ENCODE data around the gene RHCE. TPM values are rescaled to one million over a fixed set of nuclear protein-coding genes. Genes with fewer than 3 reads are reported as not detected.
"Not testable (repeated sequence)": the region's sequence is repeated elsewhere in the genome, so short reads cannot be mapped to it uniquely, and the experiment has no call there.

RHCE gene
- total RNA-seq, 1 experiment from 2014 or later: 0.95 TPM

GRCh38 chr1:25337483-25338187 is 83.0 kb downstream of the RHCE start:
- Histone ChIP-seq H3K4me3 (peak overlapping the region; percentile 85), H3K36me3 (peaks cover 15% of the 10 kb centered on the region)
- H3K27me3 ChIP-seq (replicated peaks); H3K27ac ChIP-seq; H3K9me3 ChIP-seq (replicated peaks); H3K4me1 ChIP-seq (replicated peaks): not testable (repeated sequence)
- DNase-seq (ENCODE audit: low read depth in 1 of 2, low spot score in 2 of 2): peak in 1 of 2 experiments; percentile 43

GRCh38 chr1:25336922-25337354 is 83.7 kb downstream of the RHCE start:
- H3K4me3 ChIP-seq: peak overlapping the region; percentile 27
- H3K36me3 ChIP-seq: peaks cover 15% of the 10 kb centered on the region
- peak in 1 of 2 experiments; percentile 23 for DNase-seq (ENCODE audit: low read depth in 1 of 2, low spot score in 2 of 2)
- H3K27ac ChIP-seq; H3K27me3 ChIP-seq (replicated peaks); H3K9me3 ChIP-seq (replicated peaks); H3K4me1 ChIP-seq (replicated peaks): not testable (repeated sequence)

GRCh38 chr1:25329950-25330349 is 90.7 kb downstream of the RHCE start:
- not testable (repeated sequence) for H3K4me1 ChIP-seq (replicated peaks); H3K9me3 ChIP-seq (replicated peaks); H3K27me3 ChIP-seq (replicated peaks); H3K4me3 ChIP-seq; H3K36me3 ChIP-seq; DNase-seq (ENCODE audit: low read depth in 1 of 2, low spot score in 2 of 2); H3K27ac ChIP-seq

- DNase-seq (ENCODE audit: low read depth in 1 of 2, low spot score in 2 of 2); H3K27ac ChIP-seq; H3K27me3 ChIP-seq (replicated peaks); H3K9me3 ChIP-seq (replicated peaks); H3K36me3 ChIP-seq; H3K4me3 ChIP-seq; H3K4me1 ChIP-seq (replicated peaks): not testable (repeated sequence)
These were observed 91.3 kb downstream of the RHCE start for GRCh38 chr1:25329336-25329735.

GRCh38 chr1:25328791-25329185 is 91.8 kb downstream of the RHCE start:
- not testable (repeated sequence) for H3K27me3 ChIP-seq (replicated peaks); DNase-seq (ENCODE audit: low read depth in 1 of 2, low spot score in 2 of 2); H3K4me3 ChIP-seq; H3K27ac ChIP-seq; H3K9me3 ChIP-seq (replicated peaks); H3K36me3 ChIP-seq; H3K4me1 ChIP-seq (replicated peaks)

- not testable (repeated sequence) for H3K27me3 ChIP-seq (replicated peaks); H3K9me3 ChIP-seq (replicated peaks); DNase-seq (ENCODE audit: low read depth in 1 of 2, low spot score in 2 of 2); H3K4me1 ChIP-seq (replicated peaks); H3K27ac ChIP-seq; H3K4me3 ChIP-seq; H3K36me3 ChIP-seq
These were observed 92.5 kb downstream of the RHCE start for GRCh38 chr1:25327864-25328790.

- H3K4me1 ChIP-seq (replicated peaks): not testable (repeated sequence)
These were observed 96.2 kb downstream of the RHCE start for GRCh38 chr1:25324407-25324806.

GRCh38 chr1:25322127-25322526 is 98.5 kb downstream of the RHCE start:
- H3K4me1 ChIP-seq (replicated peaks); H3K9me3 ChIP-seq (replicated peaks); H3K27me3 ChIP-seq (replicated peaks); H3K36me3 ChIP-seq; DNase-seq (ENCODE audit: low read depth in 1 of 2, low spot score in 2 of 2); H3K27ac ChIP-seq; H3K4me3 ChIP-seq: not testable (repeated sequence)

More at GRCh38 chr1:25324407-25324806, 96.2 kb downstream of the RHCE start:
- not testable (repeated sequence) for DNase-seq (ENCODE audit: low read depth in 1 of 2, low spot score in 2 of 2); H3K27ac ChIP-seq; H3K27me3 ChIP-seq (replicated peaks); H3K4me3 ChIP-seq; H3K9me3 ChIP-seq (replicated peaks); H3K36me3 ChIP-seq

GRCh38 chr1:25320314-25320938 is 100.2 kb downstream of the RHCE start:
- H3K27me3 ChIP-seq (replicated peaks); H3K36me3 ChIP-seq; H3K4me3 ChIP-seq; H3K27ac ChIP-seq; H3K9me3 ChIP-seq (replicated peaks); H3K4me1 ChIP-seq (replicated peaks): not testable (repeated sequence)
- DNase-seq (ENCODE audit: low read depth in 1 of 2, low spot score in 2 of 2): peak; percentile 2 to 42

- not testable (repeated sequence) for H3K4me1 ChIP-seq (replicated peaks); H3K4me3 ChIP-seq; H3K9me3 ChIP-seq (replicated peaks); H3K36me3 ChIP-seq; H3K27ac ChIP-seq; DNase-seq (ENCODE audit: low read depth in 1 of 2, low spot score in 2 of 2); H3K27me3 ChIP-seq (replicated peaks)
These were observed 107.7 kb downstream of the RHCE start for GRCh38 chr1:25312806-25313470.

Other genes with a start within 250 kb of the RHCE start
- 34.0 and 49.7 TPM in 2 replicates for gene SYF2, start 188.3 kb downstream of the RHCE start, total RNA-seq (2014; rRNA removed; shearing (Covaris generic))
- 34.5 and 39.0 TPM in 2 replicates for gene RSRP1, start 173.4 kb downstream of the RHCE start, total RNA-seq (2014; rRNA removed; shearing (Covaris generic))
- gene RHD, start 148.3 kb downstream of the RHCE start, total RNA-seq (2014; rRNA removed; shearing (Covaris generic)): not detected in 2 replicates
- 87.5 and 102 TPM in 2 replicates for gene TMEM50A, start 82.5 kb downstream of the RHCE start, total RNA-seq (2014; rRNA removed; shearing (Covaris generic))
- 7.5 and 17.6 TPM in 2 replicates for gene MACO1, start 10.1 kb upstream of the RHCE start, total RNA-seq (2014; rRNA removed; shearing (Covaris generic))
- 10.4 and 11.8 TPM in 2 replicates for gene LDLRAP1, start 122.8 kb upstream of the RHCE start, total RNA-seq (2014; rRNA removed; shearing (Covaris generic))
- gene MAN1C1, start 196.0 kb upstream of the RHCE start, total RNA-seq (2014; rRNA removed; shearing (Covaris generic)): not detected in 2 replicates

Data from SJSA1 (cell line).